AG10803 (cell line): ENCODE data around the gene NR0B1.

ENCODE experiments used
- DNase-seq: peaks from one replicate; pipeline ENCODE4 v3.0.0; 2010; ENCODE audit warnings: low read depth
- H3K4me3 ChIP-seq: 2 replicates; pipeline ENCODE4 v1.5.1; 2011; ENCODE audit warnings: mild to moderate bottlenecking, low read length, control low read depth
- TF ChIP-seq, protein P1 (sequence below): conservative IDR thresholded peaks from 2 replicates; pipeline ENCODE4 v1.5.1; 2011; ENCODE audit warnings: mild to moderate bottlenecking, low read length, control low read depth, inconsistent platforms

The NR0B1 gene

DNA sequence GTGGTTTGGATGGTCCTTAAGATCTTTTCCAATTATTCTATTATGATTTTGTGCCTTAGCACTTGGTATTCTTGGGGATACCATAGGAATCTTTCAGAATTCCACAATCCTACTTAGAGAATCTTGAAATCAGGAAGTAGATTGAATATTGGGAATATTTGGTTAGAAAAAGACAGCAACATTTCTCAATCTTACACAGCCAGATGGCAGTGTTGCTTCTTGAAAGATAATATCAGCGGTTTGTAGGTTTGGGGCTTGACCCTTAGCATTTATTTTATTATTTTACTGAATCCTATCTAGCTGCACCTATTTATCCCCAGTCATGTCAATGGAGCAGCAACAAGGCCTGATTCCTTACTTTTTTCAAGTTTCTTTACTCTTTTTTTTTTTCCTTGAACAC lies 33.7 kb downstream of the NR0B1 start:
- TF ChIP-seq, protein P1, sequence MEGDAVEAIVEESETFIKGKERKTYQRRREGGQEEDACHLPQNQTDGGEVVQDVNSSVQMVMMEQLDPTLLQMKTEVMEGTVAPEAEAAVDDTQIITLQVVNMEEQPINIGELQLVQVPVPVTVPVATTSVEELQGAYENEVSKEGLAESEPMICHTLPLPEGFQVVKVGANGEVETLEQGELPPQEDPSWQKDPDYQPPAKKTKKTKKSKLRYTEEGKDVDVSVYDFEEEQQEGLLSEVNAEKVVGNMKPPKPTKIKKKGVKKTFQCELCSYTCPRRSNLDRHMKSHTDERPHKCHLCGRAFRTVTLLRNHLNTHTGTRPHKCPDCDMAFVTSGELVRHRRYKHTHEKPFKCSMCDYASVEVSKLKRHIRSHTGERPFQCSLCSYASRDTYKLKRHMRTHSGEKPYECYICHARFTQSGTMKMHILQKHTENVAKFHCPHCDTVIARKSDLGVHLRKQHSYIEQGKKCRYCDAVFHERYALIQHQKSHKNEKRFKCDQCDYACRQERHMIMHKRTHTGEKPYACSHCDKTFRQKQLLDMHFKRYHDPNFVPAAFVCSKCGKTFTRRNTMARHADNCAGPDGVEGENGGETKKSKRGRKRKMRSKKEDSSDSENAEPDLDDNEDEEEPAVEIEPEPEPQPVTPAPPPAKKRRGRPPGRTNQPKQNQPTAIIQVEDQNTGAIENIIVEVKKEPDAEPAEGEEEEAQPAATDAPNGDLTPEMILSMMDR: peak; percentile 52
- no peak overlapping the region for H3K4me3 ChIP-seq
- peak; percentile 24 for DNase-seq

DNA sequence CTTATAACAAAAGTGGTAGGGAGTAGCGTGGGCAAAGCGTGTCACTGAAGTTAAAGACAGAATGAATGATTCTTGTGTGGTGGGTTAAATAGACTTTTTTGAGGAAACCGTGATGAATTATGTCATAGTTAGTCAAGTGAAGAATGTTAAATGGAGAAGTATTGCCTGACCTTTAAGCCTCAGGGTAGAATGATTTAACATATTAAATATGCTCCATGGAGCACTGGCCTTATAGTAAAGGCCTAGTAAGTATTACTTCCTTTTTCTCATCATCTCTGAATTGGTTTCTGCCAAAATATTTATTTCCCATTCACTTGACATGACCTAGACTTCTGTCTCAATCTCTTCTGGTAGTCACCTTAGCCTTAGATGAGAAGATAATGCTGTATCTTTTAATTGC lies 38.6 kb downstream of the NR0B1 start:
- DNase-seq: no peak
- TF ChIP-seq, protein P1: no peak
- no peak overlapping the region for H3K4me3 ChIP-seq

DNA sequence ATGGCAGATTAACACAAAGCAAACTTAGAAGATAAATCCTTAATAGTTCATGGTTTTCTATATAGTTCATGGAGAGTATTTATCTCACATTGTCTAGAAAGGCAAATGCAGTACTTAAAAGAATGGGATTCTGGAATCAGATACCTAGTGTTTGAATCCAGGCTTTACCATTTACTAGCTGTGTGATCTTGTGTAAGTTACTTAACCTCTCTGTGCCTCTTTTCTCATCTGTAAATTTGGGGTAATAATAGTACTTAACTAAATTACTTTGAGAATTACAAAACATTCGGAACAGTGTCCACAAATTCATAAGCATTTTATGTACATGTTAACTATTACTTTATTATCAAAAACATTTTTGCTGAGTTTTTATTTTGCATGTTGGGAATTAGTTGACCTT lies 46.4 kb downstream of the NR0B1 start:
- DNase-seq: no peak
- H3K4me3 ChIP-seq: no peak overlapping the region
- TF ChIP-seq, protein P1: no peak

DNA sequence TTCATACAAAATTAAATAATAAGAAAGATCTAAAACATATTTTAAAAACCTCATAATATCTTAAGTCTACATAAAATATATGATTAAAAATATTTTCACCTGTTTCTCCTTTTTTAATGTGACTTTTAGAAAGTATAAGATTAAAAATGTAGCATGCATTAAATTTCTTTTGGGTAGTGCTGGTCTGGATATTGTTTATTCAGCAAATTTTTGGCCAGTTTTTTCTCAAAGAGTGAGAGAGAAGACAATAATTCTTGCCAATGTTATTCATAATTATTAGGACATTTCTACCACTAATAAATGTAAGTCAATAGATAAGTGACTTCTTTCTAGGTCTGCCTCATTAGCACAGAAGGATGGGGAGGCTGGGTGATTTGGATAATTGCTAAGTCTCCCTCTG lies 48.2 kb downstream of the NR0B1 start:
- no peak overlapping the region for H3K4me3 ChIP-seq
- TF ChIP-seq, protein P1: no peak
- DNase-seq: no peak

DNA sequence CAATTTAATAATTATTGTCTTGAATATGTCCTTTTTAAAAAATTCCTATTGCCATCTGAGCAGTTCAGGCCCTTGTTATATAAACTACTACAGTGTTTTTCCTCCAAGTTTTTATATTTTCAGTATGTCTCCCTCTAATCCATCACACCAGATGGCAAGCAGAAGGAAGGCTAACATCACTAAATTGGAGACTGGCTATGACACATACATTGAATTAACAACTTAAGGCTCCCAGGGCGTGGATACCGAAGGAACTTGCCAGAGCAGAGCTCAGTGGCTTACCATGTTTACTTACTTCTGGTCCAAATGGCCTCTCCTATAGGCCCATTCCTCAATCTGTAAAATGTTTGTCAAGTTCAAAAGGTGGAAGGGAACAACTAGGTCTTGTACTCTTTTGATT lies 49.3 kb downstream of the NR0B1 start:
- H3K4me3 ChIP-seq: no peak overlapping the region
- no peak for DNase-seq

More for the DNA sequence above, 49.3 kb downstream of the NR0B1 start:
- TF ChIP-seq, protein P1: no peak
